ENCODE measurements around the gene PELI3. TPM values are rescaled to one million over a fixed set of nuclear protein-coding genes. Genes with fewer than 3 reads are reported as not detected.
A peak's percentile ranks its signal among the peaks of the same experiment; 100 is the strongest.

PELI3 gene
- total RNA-seq, 2 experiments from 2014 or later = 20.7 to 23.8 TPM

GRCh38 chr11:66494458-66494857, 27.8 kb downstream of the PELI3 start:
- H3K4me1 Mint-ChIP-seq (ENCODE audit: low read depth) = no peaks in the 10 kb centered on the region
- no peak for TF ChIP-seq CTCF (IDR thresholded peaks at IDR 0.05)
- H3K4me3 Mint-ChIP-seq = no peak overlapping the region
- ChIA-PET POLR2A (no interaction called here), CTCF (no interaction called here)
- no peaks in the 10 kb centered on the region for H3K27me3 Mint-ChIP-seq
- Histone ChIP-seq H3K4me1 (ENCODE audit: insufficient read depth, low read length) (no peaks in the 10 kb centered on the region), H3K9me3 (ENCODE audit: control insufficient read depth in 1 of 2, insufficient read depth in 1 of 2, low read length in 2 of 2) (no peaks in the 10 kb centered on the region), H3K36me3 (ENCODE audit: insufficient read depth, low read length) (peaks cover 50% of the 10 kb centered on the region), H3K27me3 (ENCODE audit: control insufficient read depth in 1 of 2, insufficient read depth in 2 of 2, low read length in 2 of 2) (no peaks in the 10 kb centered on the region), H3K27ac (ENCODE audit: low read depth in 1 of 2, low read length in 2 of 2) (no peak overlapping the region), H3K4me3 (ENCODE audit: low read length) (no peak overlapping the region)
- H3K36me3 Mint-ChIP-seq (ENCODE audit: low read depth) = peaks cover 56% of the 10 kb centered on the region
- ATAC-seq (ENCODE audit: poor library complexity) = no peak
- no peak for DNase-seq
- intact Hi-C loops (cut with DNase I, micrococcal nuclease) = no loop called here
- H3K9me3 Mint-ChIP-seq = no peaks in the 10 kb centered on the region
- no peak overlapping the region for H3K27ac Mint-ChIP-seq

- Mint-ChIP-seq H3K27ac (no peak overlapping the region), H3K4me1 (ENCODE audit: low read depth) (no peaks in the 10 kb centered on the region), H3K9me3 (no peaks in the 10 kb centered on the region), H3K27me3 (no peaks in the 10 kb centered on the region), H3K4me3 (no peak overlapping the region), H3K36me3 (ENCODE audit: low read depth) (peaks cover 56% of the 10 kb centered on the region)
- no peak overlapping the region for H3K4me3 ChIP-seq (ENCODE audit: low read length)
- no peak for ATAC-seq (ENCODE audit: poor library complexity)
- H3K4me1 ChIP-seq (ENCODE audit: insufficient read depth, low read length) = no peaks in the 10 kb centered on the region
- H3K36me3 ChIP-seq (ENCODE audit: insufficient read depth, low read length) = peaks cover 50% of the 10 kb centered on the region
- peak in 1 of 14 experiments; percentile 12 for DNase-seq
- ChIA-PET CTCF (no interaction called here), POLR2A (no interaction called here)
- H3K9me3 ChIP-seq (ENCODE audit: control insufficient read depth in 1 of 2, insufficient read depth in 1 of 2, low read length in 2 of 2) = no peaks in the 10 kb centered on the region
- TF ChIP-seq CTCF (IDR thresholded peaks at IDR 0.05) = no peak
- H3K27me3 ChIP-seq (ENCODE audit: control insufficient read depth in 1 of 2, insufficient read depth in 2 of 2, low read length in 2 of 2) = no peaks in the 10 kb centered on the region
- no peak overlapping the region for H3K27ac ChIP-seq (ENCODE audit: low read depth in 1 of 2, low read length in 2 of 2)
- intact Hi-C loops (cut with DNase I, micrococcal nuclease) = no loop called here
These were observed 28.2 kb downstream of the PELI3 start for GRCh38 chr11:66494935-66495334.

- Mint-ChIP-seq H3K27ac (no peak overlapping the region), H3K4me3 (no peak overlapping the region), H3K27me3 (no peaks in the 10 kb centered on the region), H3K36me3 (ENCODE audit: low read depth) (peaks cover 53% of the 10 kb centered on the region), H3K9me3 (no peaks in the 10 kb centered on the region), H3K4me1 (ENCODE audit: low read depth) (no peaks in the 10 kb centered on the region)
- intact Hi-C loops (cut with DNase I, micrococcal nuclease) = no loop called here
- Histone ChIP-seq H3K27ac (ENCODE audit: low read depth in 1 of 2, low read length in 2 of 2) (no peak overlapping the region), H3K4me1 (ENCODE audit: insufficient read depth, low read length) (no peaks in the 10 kb centered on the region), H3K36me3 (ENCODE audit: insufficient read depth, low read length) (peaks cover 51% of the 10 kb centered on the region), H3K4me3 (ENCODE audit: low read length) (no peak overlapping the region), H3K9me3 (ENCODE audit: control insufficient read depth in 1 of 2, insufficient read depth in 1 of 2, low read length in 2 of 2) (no peaks in the 10 kb centered on the region), H3K27me3 (ENCODE audit: control insufficient read depth in 1 of 2, insufficient read depth in 2 of 2, low read length in 2 of 2) (no peaks in the 10 kb centered on the region)
- TF ChIP-seq CTCF (IDR thresholded peaks at IDR 0.05) = no peak
- ATAC-seq (ENCODE audit: poor library complexity) (no peak), DNase-seq (no peak)
- ChIA-PET POLR2A (no interaction called here), CTCF (no interaction called here)
These were observed 28.7 kb downstream of the PELI3 start for GRCh38 chr11:66495401-66495854.

All from CD4-positive, alpha-beta T cell (primary cell).